Stimulated activated CD4-positive, alpha-beta T cell treated with anti-CD3 and anti-CD28 coated beads, TNF-alpha, amount 100 ng/mL, for 48 hours (primary cell): Measurements from ENCODE around the gene TRMU.
A peak's percentile ranks its signal among the peaks of the same experiment; 100 is the strongest.

ENCODE experiments used
- DNase-seq, 3 donors: peaks; one replicate each; pipeline ENCODE4 v3.0.0-alpha.2; 2020; ENCODE audit warnings: low read depth in 3 of 3

The TRMU gene

DNA sequence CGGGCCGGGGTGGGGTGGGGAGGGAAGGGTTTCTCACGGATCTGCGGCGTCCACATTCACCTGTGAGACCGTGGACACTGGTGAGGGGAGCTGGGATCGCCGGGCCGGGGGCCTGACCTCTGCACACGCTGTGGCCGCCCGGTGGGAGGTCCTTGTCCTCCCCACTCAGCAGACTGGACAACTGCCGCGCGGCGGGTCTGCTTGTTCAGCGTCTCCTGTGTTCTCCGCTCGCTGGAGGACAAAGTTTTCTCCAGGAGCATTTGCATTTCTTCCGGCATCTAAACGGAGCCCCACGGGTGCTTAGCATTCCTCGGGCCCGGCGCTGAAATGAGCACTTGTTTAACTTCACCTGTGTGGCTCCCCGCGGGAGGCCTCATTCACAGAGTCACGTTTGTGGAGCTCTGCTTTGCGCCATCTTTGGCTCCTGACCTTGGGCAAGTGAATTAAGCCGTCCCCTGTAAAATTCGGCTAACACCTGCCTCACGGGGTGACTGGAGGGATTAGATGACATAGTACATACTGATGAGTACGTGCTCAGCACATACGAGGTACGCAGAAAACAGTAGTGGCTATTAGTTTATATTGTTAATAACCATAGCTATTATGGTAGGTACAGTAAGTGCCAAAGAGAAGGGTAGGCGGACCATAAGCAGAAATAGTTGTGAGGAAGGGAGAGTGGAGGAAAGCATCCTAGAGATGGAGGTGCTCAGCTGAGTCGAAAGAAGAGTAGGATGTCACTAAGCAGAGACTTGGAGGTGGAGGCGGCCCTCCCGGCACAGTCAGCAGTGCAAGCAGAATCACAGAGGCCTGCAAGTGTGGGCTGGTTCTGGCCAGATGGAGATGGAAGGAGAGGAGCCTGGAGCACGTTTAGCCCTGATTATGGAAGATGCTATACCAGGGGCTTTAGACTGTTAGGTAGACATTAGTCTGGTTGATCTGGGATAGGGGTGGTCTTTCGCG lies 885 bp downstream of the TRMU start:
- DNase-seq, result no peak

DNA sequence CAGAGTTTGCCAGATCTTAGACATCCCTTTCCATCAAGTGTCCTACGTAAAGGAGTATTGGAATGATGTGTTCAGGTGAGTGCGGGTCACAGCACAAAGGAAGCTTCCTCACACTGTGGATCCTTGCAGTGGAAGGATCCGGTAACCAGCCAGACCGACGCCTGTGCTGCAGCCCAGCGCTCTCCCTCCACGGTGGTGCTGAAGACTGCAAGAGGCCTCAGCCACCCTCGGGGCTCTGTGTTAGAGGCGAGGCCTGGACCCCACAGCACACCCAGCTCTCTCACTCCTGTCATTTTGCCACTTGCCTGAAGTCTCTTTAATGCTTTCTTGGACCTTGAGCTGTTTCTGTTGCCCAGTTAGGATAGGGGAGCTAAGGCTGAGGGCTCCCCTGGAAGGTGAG lies 2.4 kb downstream of the TRMU start:
- DNase-seq, result no peak

DNA sequence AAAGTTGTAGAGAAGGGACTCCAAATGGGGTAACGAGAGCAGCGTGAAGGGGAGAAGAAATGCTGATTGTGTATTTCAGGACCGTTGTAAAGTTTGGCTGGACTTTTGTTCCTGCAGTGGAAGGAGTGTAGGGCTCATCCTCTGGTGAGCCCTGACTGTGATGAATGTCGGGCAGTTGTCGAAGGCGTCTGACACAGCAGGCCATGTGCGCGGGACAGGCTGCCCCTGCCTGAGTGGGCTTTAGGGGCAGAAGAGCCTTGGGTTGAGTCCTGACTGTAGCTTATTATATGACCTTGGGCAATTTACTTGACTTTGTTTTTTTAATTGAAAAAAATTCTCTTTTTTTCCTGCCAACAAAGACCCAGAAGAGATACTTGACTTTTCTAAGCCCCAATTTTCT lies 3.1 kb downstream of the TRMU start:
- DNase-seq, result no peak

DNA sequence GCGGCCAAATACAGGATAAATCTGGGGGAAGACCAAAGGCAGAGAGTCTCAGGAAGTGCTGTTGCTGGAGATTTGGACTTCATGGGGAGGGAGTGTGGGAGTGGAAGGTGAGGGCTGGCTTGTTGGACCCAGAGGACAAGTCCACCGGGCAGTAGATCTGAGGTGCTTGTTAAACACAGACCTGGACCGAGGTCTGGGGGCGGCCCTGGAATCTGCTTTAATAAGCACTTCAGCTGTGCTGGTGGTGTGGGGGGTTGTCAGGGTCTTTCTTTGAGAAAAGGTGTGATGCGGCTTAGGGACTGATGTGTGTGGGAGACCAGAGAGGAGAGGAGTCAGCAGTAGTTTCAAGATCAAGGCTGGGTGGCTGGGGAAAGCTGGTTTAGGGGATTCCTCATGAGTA lies 4.4 kb downstream of the TRMU start:
- DNase-seq, result no peak

DNA sequence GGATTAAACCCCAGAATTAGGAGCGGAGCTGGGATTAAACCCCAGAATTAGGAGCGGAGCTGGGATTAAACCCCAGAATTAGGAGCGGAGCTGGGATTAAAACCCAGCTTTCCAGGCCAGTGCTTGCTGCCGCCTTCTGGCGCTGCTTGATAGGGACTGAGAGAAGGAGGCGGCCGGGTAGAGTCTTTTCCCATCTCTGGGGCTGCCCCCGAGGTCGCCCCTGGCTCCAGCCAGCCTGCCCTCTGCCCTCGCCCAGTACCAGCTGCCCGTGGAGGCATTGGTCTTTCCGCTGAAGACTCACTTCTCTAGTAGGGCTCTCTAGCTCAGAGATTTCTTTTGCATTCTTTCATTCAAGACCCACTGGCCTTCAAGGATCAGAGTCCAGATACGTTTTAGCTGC lies 5.2 kb downstream of the TRMU start:
- no peak for DNase-seq

DNA sequence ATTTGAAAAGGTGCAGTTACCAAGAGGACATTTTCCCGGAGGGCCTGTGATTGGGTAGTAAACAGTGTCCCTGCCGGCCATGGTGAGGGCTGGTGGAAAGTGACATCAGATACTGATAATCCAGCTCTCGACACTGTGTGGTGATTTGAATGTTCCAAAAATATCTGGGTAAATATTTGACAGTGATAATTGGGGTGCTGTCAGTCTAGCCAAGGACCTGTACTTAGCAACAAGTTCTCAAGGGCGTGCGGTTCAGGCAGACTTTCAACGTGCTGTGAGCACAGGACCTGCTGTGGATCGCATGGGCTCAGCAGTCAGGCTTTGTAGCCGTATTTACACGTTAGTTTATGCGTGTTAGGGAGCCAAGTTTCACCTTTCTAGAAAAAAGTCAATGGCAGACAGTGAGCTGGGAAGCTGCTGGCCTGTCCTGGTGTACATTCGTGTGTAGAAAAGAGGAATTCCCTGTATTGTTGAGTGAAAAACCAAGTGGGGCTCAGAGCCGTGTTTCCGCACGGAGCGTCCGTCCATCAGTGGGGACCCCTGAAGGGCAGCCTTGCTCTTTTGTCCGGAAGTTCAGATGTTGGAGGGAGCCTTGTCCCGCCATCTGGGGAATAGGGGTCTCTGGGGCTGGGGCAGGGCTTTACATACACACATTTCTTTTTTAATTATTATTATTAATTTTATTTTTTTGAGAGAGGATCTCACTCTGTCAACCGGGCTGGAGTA lies 11.3 kb downstream of the TRMU start:
- no peak for DNase-seq

DNA sequence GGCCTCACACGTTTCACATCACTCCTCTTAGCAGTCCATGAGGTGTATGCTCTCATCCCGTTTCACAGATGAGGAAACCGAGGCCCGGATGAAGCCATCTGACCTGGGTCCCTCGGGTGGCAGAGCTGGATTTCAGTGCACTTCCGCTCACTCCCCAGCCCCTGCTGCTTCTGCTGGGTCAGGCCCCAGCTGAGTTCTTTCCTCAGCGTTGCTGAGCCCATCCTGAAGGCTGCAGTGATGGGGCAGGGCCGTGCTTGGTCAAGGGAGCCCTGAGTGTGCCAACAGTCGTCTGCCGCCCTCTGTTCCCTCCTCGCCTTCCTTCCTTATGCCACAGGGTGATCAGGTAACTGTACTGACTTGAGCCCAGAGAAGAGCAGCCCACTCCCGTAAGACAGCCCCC lies 12.1 kb downstream of the TRMU start:
- no peak for DNase-seq

DNA sequence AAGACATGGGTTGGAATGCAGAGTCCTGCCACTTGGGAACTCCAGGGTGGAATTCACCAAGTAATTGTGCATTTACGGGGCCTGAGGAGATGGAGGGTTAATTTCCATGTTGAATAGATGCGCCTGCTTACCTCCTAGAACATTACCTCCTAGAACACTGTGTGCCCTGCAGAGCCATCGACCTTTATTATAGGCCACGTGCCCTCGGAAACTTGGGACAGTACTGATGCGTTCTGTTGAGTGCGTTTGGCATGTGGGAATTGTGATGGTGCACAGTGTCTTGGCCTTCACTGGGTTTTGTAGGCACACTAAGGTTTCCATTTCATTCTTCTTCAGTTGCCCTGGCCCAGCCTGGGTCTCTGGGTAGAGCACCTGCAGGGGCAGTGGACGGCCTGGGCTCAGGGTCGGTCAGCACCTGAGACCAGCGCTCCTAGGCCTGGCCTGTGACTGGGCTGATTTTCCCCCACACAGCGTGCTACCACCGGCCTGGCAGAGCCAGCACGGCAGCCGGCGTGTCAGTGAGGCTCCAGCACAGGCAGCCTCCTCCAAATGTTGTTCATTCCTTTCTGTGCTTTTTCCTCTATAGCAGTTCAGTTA lies 12.7 kb downstream of the TRMU start:
- DNase-seq, result no peak

DNA sequence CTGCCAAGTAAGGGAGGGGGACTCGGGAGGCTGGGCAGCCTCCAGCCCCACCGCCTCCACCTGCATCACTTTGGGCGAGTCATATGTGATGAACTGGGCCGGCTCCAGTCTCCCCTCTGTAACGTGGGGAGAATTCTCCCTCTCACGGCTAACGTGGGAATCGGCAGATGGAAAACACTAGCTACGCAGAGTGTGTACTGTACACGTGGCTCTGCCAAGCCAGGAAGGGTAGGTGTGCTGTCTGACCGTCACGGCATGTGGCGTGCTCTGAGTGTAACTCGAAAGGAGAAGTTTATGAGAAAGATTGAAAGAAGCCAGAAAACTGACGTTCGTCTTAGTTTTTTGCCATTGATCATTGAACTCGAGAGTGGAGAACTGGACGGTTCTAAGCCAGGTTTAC lies 13.7 kb downstream of the TRMU start:
- DNase-seq, result no peak

DNA sequence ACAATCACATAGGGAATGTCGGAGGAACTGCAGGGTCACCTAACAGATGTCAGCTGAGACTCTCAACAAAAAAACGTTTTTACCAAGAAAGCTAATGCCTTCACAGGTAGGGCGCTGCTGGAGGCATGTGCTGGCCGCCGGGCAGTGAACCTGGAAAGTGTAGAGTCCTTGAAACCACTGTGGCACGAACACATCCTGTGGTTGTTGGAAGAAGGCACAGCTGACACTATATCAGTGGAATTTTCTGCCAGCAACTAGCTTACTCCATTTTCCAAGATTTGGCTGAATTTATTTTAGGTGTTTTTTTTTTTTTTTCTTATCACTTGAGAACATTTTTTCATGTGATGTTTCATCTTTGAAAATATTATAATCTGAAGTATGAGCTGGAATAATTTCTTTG lies 14.2 kb downstream of the TRMU start:
- no peak for DNase-seq

DNA sequence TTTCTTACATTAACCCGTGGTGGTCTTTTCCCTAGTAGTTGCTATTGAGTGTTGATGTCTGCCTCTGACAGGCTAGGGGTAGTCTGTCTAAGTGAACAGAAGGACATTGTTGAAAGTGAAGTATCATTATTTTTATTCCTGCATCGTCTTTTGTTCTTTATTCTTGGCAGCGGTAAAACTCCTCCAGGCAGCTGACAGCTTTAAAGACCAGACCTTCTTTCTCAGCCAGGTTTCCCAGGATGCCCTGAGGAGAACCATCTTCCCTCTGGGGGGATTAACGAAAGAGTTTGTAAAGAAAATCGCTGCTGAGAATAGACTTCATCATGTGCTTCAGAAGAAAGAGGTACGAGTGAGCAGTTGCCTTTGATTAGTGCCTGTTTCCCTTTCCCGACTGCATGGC lies 14.6 kb downstream of the TRMU start:
- no peak for DNase-seq

DNA sequence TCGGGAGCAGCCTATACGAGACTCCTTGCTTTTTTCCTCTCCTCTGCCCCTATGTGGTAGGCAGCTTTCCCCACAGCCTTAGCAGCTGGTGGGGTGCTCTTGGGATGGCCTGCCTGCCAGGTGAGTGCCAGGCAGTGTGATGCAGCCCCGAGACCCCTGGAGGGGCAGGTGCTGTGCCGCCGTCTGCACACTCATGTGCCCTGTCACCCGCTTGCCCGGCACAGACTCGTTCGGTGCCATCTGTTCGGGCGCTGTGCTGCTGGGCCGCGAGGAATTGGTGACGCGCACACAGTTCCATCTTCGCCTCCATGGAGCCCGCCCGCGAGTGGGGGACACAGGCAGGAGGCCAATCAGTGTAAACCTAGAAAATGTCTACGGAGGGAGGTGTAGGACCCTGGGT lies 15.1 kb downstream of the TRMU start:
- no peak for DNase-seq

DNA sequence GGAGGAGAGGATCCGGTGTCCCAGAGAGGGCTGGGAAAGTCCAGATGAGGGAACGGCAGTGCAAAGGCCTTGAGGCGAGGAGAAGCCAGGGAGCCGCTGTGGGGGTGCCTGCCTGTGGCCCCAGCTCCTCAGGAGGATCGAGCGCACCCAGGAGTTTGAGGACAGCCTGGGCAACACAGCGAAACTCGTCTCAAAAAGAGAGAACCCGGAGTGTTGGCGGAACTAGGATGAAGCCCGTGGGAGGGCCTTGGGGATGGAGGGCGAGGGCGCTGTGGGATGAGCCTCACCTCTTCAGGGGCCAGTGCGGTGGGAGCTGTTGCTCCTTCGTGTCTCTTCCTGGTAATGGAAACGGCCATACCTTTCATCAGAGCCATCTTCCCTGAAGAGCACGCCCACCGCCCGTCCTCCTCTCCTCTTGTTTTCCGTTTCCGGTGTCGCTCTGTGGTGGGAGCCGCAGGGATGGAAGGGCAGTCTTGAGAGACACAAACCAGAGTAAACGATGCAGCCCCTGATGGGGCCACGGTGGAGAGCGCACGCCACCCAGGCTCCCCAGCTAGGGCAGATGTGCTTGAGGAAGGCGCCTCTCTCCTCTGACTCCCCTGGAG lies 15.7 kb downstream of the TRMU start:
- no peak for DNase-seq

DNA sequence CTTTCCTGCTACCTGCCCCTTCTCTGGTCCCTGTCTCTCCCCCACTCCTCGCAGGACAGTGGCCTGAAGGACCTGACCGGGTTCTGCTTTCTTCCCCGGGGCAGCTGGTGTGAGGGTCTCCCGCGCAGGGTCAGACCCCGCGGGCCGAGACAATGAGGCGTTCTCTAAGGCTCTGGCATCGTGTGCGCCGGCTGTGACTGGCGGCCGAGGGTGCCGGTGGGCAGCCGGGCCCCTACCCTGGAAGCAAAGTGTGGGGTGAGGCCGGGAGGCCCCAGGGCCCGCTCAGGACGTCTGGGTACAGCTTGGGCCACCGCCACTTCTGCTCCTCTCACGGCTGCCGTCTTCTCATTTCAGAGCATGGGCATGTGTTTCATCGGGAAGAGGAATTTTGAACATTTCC lies 16.3 kb downstream of the TRMU start:
- no peak for DNase-seq

DNA sequence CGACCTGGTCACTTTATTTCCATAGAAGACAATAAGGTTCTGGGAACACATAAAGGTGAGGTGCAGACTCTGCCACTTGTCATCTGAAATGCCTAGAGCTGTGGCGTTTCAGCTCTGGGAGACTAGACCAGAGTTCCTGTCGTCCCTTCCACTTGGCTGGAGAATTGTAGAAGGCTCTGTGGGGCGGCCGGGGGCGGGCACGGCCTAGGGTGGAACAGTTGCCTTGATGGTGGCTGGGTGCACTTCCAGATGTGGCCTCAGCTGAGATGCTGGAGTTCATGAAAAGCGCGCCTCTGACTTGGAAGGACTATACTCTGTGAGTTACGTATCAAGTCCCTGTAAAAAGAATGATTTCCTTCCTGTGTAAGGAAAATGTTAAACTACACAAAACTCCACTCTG lies 16.8 kb downstream of the TRMU start:
- DNase-seq, result no peak

DNA sequence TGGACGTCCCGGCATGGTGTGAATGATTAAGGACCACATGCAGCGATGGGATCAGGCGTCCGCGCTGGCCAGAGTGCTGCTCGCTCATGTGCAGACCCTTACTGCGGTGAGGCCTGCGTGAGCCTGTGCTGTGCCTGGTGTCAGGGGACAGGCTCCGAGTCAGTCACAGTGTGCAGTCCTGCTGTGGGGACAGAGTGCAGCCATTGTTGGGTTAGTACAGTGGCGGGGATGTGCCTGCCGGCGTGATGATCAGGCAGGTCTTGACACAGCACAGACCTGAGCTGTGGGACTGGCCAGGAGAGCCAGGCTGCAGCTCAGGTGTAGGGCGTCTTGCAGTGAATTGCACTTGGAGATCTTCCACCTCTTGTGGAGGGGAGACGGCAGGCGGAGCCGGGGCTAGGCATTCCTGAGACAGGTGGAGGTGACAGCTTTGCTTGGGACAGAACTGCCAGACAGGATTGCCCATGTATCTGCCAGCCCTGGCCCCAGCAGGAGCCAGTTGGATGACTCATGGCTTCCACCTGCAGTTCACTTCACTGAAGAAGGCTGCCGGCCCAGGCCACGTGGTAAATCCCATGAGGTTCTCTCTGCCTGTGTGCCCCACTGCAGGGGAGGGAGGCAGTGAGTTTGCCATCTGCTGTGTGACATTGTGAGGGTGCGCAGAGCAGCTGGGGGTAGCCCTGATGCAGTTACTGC lies 17.3 kb downstream of the TRMU start:
- DNase-seq, result no peak

DNA sequence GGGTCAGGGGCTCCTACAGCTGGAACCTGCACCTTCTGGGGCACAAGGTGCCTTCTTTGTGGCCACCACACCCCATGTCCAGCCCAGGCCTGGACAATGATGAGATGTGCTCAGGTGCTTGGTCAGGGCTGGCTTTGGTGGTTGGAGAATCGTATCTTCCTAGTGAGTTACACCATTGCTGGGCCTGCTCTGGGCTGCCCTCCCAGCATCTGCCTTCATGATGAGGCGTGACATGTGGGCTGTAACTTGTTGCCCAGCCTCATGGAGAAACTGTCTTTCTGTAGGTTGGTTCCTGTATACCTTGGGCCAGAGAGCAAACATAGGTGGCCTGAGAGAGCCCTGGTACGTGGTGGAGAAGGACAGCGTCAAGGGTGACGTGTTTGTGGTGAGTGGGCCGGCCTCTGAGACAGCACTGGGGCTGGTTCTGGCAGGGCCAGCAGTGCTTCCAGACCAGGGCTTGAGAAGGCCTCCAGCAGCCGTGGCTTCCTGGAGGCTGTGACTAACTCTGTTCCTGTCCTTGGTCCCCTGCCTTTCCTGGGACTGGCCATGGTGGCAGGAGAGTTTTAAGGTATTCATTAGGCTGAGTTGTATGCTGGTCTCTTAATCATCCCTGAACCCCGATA lies 18.1 kb downstream of the TRMU start:
- DNase-seq, result no peak

DNA sequence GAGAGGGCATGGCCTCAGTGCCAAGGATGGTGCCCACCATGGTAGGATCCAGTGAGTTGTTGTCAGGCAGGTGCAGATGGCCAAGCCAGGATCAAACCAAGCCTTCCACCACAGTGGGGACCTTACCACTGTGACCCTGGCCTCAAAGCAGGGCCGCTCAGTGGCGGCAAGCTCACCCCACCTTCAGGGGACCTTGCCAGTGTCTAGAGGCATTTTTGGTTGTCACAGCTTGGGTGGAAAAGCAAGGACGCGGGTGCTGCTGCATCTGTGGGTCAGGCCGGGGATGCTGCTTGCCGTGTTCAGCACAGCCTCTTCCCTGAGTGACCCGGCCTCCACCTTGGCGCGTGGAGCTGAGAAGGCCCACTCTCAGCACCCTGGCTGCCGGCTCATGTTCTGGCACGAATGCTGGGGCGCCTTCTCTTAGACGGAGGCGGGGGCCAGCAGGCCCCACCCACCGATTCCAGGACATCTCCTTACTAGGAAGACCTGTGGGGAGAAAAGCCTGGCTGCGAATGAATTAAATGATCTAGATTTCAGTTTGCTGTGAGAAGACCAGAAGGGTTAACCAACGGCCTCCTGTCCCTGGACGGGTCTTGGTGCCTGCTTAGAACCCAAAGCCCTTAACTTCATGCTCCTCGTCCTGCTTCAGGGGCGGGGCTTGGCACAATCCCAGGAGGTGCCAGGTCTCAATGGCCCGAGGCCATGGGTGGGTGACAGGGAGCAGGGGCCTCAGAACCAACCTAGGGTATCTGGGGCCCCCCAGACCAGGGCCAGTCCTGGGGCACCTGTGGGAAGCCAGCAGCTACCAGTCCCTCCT lies 18.9 kb downstream of the TRMU start:
- no peak for DNase-seq

DNA sequence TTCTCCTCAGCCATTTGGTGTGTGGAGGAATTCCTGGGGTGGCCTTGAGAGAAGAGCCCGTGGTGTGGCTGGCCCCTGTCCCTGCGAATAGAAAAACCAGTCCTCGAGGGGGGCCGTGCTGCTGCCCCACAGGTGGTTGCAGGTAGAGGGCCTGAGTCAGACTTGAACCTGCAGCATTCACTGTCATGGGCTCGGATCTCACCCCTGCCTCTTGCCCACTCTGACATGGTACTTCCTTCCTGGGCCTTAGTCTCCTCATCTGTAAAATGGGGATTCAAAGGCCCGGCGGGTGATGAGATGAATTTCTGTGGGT lies 19.4 kb downstream of the TRMU start:
- no peak for DNase-seq

DNA sequence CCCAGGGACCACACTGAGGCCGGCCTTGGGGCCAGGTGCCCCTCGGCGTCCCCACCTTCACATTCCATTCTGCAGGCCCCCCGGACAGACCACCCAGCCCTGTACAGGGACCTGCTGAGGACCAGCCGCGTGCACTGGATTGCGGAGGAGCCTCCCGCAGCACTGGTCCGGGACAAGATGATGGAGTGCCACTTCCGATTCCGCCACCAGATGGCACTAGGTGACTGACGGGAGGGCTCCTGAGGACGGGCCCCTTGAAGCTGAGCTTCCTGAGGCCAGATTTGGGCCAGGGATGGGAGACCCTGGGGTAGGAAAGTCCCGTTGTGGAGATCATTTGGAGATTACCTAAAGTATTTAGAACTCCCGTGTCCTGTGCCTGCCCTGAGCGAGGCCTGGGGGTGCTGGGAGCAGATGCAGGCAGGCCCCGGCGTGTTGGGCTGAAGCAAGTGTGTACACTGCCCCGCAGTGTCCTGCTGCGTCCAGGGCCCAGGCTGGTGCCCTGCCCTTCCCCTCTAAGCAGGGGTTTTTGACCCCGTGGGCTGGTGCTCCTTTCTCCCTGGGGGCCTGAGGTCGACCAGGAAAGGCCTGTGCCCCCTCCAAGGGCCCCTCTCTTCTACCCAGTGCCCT lies 20.0 kb downstream of the TRMU start:
- DNase-seq, result peak; percentile 30 to 60 (median 38)
